SK-N-SH (cell line): ENCODE results near the gene ABCA1.

Experiments
- PBX3 ChIP-seq: IDR thresholded peaks from 2 replicates; pipeline ENCODE4; 2012
- RCOR1 ChIP-seq: fragments of 150-350 bp; IDR thresholded peaks from 2 replicates; pipeline ENCODE4 v1.6.1; 2017; ENCODE audit warnings: antibody characterized with exemption, low read length
- REST ChIP-seq: IDR thresholded peaks from 2 replicates; pipeline ENCODE4 v1.6.1; 2012; ENCODE audit warnings: mild to moderate bottlenecking, low read depth, low read length, moderate library complexity
- RXRA ChIP-seq: IDR thresholded peaks from 2 replicates; pipeline ENCODE4 v1.4.0; 2012; ENCODE audit warnings: low read depth, mild to moderate bottlenecking, borderline replicate concordance
- TF ChIP-seq, protein P1 (sequence below): fragments of 200-600 bp; sonication (generic); IDR thresholded peaks from 2 replicates; pipeline ENCODE4 v1.6.1; 2017; ENCODE audit warnings: antibody characterized with exemption, mild to moderate bottlenecking, moderate library complexity

DNA sequence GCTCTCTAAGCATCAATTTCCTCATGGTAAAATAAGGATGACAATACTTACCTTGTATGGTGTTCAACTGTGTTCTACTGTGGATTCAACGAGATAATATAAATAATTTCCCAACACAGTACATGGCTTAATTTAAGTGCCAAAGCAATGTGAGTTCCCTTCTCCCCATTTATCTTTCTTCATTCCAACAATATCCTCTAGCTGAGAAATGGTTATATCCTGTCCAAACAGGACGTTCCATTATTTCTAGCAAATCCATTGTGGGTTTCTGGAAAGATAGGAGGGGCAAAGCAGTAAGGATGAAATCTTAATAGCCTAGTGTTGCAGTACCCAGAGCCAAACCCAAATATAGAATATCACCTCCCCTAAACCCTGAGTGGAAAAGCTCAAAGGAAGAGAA is 22.0 kb downstream of the ABCA1 start:
- TF ChIP-seq RCOR1 (no peak), REST (no peak), PBX3 (no peak), RXRA (no peak)
- TF ChIP-seq, protein P1, sequence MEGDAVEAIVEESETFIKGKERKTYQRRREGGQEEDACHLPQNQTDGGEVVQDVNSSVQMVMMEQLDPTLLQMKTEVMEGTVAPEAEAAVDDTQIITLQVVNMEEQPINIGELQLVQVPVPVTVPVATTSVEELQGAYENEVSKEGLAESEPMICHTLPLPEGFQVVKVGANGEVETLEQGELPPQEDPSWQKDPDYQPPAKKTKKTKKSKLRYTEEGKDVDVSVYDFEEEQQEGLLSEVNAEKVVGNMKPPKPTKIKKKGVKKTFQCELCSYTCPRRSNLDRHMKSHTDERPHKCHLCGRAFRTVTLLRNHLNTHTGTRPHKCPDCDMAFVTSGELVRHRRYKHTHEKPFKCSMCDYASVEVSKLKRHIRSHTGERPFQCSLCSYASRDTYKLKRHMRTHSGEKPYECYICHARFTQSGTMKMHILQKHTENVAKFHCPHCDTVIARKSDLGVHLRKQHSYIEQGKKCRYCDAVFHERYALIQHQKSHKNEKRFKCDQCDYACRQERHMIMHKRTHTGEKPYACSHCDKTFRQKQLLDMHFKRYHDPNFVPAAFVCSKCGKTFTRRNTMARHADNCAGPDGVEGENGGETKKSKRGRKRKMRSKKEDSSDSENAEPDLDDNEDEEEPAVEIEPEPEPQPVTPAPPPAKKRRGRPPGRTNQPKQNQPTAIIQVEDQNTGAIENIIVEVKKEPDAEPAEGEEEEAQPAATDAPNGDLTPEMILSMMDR, result no peak
